Stimulated activated CD8-positive, alpha-beta memory T cell treated with anti-CD3 and anti-CD28 coated beads, Interleukin-7, amount 100 ng/mL, for 1 hour (primary cell): ENCODE results near the gene ANTKMT.
"Not testable (repeated sequence)": the region's sequence is repeated elsewhere in the genome, so short reads cannot be mapped to it uniquely, and the experiment has no call there.

Experiments used
- DNase-seq, 2 donors: peaks; one replicate each; pipeline ENCODE4 v3.0.0-alpha.2; 2020; ENCODE audit warnings: low read depth in 2 of 2

The ANTKMT gene

GRCh38 chr16:700684-701584 lies 20.0 kb upstream of the ANTKMT start:
- DNase-seq, result no peak

DNA sequence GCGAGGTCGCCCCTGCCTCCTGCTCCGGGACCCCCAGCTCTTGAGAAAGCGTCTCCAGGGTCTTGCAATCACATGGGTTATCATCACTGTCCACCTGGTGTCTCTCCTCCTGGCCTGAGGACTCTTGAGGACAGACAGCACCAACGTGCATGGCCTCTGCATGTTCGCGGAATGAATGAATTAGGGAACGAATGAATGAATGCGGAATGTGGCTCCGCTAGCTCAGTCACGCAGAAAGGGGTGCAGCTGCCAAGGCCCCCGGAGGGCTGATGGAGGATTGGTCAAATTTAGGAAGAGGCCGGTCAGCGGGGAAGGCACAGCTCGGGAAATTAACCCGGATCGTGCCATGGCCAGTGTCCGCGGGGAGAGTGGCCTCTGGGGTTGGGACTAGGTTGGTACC lies 18.6 kb upstream of the ANTKMT start:
- DNase-seq, result no peak

DNA sequence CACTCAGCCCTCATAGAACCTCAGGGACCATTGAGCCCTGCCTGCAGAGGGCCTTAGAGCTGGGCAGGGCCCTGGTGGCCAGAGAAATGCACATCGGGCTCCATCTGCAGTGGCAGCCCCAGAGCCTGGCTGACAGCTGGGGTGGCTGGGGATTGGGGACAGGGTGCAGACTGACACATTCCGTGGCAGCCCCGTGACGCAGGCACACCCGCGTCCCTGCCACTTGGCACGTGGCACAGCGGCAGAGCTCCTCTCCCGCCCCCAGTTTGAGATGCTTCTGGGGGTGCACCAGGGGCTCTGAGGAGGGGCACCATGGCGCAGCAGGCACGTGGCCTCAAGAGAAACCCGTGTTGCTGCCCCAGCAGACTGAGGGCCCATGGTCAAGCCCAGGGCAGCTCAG lies 17.5 kb upstream of the ANTKMT start:
- no peak for DNase-seq

DNA sequence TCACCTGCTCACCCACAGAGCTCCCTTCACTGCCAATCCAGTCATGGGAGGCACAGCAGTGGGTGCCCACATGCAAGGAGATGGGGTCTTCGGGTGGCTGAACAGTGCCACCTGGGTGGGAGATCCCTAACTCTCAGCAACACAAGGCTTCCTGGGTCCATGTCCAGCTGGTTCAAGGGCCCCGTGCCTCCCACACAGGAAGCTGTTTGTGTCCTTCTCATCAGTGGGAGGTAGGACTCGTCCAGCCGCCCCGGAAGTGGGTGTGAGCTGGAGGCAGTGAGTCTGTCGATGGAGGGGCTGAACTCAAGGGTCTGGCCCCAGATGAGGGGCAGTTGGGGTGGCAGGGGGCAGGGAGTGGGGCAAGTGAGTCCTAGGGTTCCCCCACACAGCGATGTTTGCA lies 16.9 kb upstream of the ANTKMT start:
- no peak for DNase-seq

- DNase-seq, result no peak
Observed at GRCh38 chr16:704552-705380, 16.2 kb upstream of the ANTKMT start.

DNA sequence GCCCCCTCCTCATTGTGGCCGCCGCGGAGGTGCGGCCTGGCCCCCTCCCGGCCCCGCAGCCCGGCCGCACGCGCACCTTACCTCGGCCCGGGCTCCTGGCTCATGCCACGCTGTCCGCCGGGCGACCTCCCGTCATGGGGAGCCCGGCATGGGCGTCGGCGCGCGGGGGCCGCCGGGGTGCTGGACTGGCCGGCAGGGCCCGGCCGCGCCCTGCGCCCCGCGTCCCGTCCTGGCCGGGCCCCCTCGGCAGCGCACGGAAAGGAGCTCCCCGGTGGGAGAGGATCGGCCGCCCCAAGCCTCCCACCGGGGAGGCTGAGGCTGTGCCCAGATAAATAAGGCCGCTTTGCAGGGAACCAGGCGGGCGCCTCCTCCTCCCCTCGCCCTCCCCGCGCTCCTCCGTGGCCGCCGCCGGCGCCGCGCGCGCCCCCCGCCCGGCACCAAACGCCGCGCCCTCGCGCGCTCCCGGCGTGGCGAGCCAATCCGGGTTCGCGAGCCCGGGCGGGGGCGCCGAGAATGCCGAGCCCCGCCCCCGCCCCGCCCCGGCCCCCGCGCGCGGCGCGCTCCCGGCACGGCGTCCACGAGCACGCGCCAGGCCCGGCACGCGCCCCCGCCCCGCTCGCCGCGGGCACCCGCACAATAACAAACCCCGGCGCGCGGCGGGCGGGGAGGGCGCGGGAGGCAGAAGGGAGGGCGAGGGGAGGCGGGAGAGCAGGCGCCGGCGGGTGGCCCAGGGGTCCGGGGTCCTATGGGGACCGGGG lies 15.3 kb upstream of the ANTKMT start, which contains the start of gene FBXL16:
FBXL16 (minus strand) TSS at position 371 of the 758 bp plus-strand sequence. CDS start 8,396 bp downstream, outside the sequence.
- DNase-seq, result no peak

GRCh38 chr16:706189-707061 lies 14.5 kb upstream of the ANTKMT start:
- DNase-seq, result no peak

GRCh38 chr16:707062-707538 lies 13.8 kb upstream of the ANTKMT start:
- DNase-seq, result no peak

- DNase-seq, result no peak
Observed at GRCh38 chr16:708019-708418, 12.9 kb upstream of the ANTKMT start.

DNA sequence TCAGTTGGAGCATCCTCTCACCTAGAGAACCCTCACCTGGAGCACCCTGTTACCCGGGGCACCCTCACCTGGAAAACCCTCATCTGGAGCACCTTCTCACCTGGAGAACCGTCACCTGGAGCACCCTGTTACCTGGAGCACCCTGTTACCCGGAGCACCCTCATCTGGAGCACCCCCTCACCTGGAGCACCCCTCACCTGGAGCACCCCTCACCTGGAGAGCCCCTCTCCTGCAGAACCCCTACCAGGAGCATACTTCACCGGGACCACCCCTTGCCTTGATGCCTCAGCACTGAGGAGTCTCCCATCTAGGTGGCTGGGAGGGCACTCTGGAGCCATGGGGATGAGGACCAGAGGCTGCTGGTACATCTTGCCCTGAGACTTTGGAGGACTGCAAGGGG lies 12.0 kb upstream of the ANTKMT start:
- DNase-seq, result no peak

GRCh38 chr16:709566-710499 lies 11.1 kb upstream of the ANTKMT start:
- DNase-seq, result no peak

DNA sequence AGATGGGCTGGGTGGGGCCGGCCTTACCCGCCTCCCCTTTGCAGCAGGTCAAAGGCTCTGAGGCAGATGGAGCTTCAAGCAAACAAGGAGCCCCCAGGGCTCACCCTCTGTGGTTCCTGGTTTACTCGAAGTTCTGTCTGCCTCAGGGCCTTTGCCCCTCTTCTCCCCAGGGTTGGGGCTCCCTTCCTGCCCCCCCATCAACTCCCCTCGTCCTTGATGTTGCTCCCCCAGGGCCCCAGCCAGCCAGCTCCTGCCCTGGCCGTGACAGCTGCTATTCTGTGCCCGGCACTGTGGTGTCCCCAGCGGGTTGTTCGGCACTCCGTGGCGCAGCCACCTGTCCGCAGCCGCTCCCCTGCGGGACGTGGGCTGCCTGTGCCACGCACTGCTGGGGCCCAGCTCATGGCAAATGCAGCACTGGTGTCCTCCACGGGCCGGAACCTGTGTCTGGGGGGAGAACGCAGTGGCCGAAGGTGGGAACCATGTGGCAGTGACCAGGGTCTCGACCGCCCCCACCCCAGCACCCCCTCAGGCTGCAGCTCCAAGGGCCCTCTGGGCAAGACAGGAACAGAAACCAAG lies 10.4 kb upstream of the ANTKMT start:
- DNase-seq, result no peak

- no peak for DNase-seq
Observed at GRCh38 chr16:711084-711483, 9.9 kb upstream of the ANTKMT start.

DNA sequence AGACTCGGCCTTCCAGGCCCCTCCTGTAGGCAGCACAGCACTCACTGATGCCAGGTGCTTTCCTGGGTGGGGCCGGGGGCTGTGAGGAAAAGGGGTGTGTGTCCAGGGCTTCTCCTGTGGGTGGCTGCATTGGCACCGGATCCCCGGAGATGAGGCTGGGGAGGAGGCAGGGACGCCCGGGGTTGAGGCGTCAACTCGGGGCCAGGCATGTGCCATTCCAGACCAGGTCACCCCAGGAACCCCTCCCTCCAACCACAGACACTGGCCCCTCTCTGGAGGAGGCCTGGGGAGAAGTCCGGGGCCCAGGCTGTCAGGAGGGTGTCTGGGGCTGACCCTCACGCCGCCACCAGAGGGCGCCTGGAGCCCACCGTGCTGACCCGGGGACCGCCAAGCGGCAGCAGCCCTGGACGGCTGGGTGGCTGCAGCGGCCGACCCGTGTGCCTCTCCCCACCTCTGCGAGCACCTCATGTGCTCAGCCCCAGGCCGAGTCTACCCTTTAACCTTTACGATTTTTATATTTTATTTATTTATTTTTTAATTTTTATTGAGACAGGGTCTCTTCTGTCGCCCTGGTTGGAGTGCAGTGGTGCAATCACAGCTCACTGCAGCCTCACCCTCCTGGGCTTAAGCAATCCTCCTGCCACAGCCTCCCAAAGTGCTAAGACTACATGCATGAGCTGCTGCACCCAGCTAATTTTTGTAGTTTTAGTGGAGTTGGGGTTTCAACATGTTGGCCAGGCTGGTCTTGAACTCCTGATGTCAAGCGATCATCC lies 9.2 kb upstream of the ANTKMT start:
- DNase-seq, result peak; percentile 61 to 69

GRCh38 chr16:712740-713250 lies 8.2 kb upstream of the ANTKMT start:
- not testable (repeated sequence) for DNase-seq

DNA sequence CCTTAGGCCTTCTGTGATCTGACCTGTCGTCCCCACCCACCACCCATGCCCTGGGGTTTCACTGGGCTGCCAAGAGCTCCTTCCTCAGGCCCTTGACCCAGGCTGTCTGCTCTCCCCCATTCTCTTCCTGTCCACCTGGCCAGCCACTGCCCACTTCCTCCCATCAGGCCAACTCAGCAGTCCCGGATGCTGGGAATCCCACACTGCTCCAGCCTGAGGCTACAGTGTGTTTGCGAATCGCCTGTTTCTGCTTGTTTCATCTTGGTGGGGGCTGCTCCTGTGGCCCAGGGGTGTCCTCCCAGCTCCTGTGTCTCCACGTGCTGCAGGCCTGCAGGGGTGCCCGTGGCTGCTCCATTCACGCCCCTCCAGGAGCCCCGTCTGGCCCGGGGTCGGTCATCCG lies 6.9 kb upstream of the ANTKMT start:
- no peak for DNase-seq

DNA sequence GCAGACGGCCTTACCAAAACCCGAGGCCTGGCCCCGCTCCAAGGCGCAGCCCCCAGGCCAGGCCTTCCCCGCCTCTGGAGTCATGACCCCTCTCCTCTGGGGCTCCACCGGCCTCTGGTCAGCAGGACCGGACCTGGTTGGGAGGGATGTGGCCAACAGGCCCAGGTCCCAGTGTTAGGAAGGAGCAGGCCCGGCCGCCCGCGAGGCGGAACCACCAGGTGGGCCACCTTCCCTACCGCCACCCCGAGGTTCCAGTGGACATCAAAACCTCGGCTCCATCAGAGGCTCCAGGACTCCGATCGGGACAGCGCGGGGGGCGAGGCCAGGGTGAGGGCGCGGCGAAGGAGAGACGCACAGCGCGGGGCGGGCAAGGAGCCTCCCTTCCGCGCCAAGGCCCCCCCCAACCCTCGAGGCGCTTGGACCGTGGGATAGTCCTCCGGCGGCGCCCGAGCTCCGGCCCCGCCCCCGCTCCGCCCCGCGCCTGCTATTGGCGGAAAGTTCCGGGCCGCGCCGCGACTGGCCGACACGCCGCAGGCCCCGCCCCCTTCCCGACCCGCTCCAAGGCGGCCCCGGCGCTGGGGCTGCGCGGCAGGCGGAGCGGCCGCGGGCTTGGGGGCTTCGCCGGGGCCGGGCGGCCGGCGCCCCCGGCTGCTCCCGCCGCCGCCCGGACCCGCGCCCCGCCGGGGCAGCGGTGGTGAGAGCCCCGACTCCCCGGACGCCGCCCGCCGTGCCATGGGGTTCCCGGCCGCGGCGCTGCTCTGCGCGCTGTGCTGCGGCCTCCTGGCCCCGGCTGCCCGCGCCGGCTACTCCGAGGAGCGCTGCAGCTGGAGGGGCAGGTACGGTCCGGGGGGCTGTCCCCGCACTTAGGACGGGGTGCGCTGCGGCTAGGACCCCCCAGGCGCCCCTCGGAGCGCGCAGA lies 6.1 kb upstream of the ANTKMT start, which contains the start of gene METRN:
METRN (plus strand) TSS at position 561 of the 919 bp plus-strand sequence; CDS start at position 733, 172 bp downstream.
- peak; percentile 75 to 79 for DNase-seq
